HFFc6 (cell line): ENCODE results near the gene SUFU. TPM values are rescaled to one million over a fixed set of nuclear protein-coding genes. Genes with fewer than 3 reads are reported as not detected.
A peak's percentile ranks its signal among the peaks of the same experiment; 100 is the strongest.

Experiments used
- DNase-seq: peaks from one replicate; pipeline ENCODE4 v3.0.0-alpha.2; 2018
- H3K27ac Mint-ChIP-seq: 2 replicates; pipeline ENCODE4 v1.8.0; 2020; ENCODE audit warnings: mild to moderate bottlenecking, mixed read lengths
- H3K27me3 Mint-ChIP-seq: 2 replicates; pipeline ENCODE4 v1.8.0; 2021; ENCODE audit warnings: mild to moderate bottlenecking, moderate library complexity, mixed read lengths; ENCODE audit not compliant: insufficient read depth
- H3K36me3 Mint-ChIP-seq: 2 replicates; pipeline ENCODE4 v1.8.0; 2021; ENCODE audit warnings: low read depth, mixed read lengths
- H3K4me1 Mint-ChIP-seq: 2 replicates; pipeline ENCODE4 v1.8.0; 2020; ENCODE audit warnings: low read depth, mixed read lengths
- H3K4me3 Mint-ChIP-seq: 2 replicates; pipeline ENCODE4 v1.8.0; 2020; ENCODE audit warnings: mild to moderate bottlenecking, moderate library complexity, mixed read lengths
- H3K9me3 Mint-ChIP-seq: 2 replicates; pipeline ENCODE4 v1.8.0; 2020; ENCODE audit warnings: mild to moderate bottlenecking, mixed read lengths
- total RNA-seq, 6 experiments: library from RNA; stranded (reverse); fragmentation: NEBNext Ultra II Directional; extraction: Animal tissue kit (Norgen Biotek cat#: 25700); gene quantifications; 2 replicates in 1 of 6; 3 replicates in 5 of 6; pipeline ENCODE4 v1.2.3, GENCODE V29; 2021
- TF ChIP-seq, protein P1 (sequence below): fragments of 200-600 bp; sonication (generic); IDR thresholded peaks from 2 replicates; pipeline ENCODE4 v1.5.0; 2021; ENCODE audit warnings: antibody characterized with exemption, mild to moderate bottlenecking

Gene SUFU
- total RNA-seq, 6 experiments from 2014 or later = 12.8 to 16.8 (median 15.2) TPM

DNA sequence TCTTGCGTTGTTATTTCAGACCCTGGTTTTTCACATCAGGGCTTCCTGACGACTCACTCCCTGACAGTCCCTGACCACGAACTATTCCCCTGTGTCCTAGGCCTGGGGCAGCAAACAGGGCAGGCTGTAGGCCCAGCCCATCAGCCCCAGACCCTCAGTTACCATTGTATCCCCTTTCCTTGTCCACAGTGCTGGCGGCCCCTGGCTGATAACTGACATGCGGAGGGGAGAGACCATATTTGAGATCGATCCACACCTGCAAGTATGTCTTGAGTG, 90.0 kb downstream of the SUFU start:
- Mint-ChIP-seq H3K9me3 (no peaks in the 10 kb centered on the region), H3K4me1 (peaks cover 33% of the 10 kb centered on the region), H3K36me3 (peaks cover 5% of the 10 kb centered on the region), H3K27ac (peak overlapping the region; percentile 74), H3K27me3 (no peaks in the 10 kb centered on the region), H3K4me3 (no peak overlapping the region)
- TF ChIP-seq, protein P1, sequence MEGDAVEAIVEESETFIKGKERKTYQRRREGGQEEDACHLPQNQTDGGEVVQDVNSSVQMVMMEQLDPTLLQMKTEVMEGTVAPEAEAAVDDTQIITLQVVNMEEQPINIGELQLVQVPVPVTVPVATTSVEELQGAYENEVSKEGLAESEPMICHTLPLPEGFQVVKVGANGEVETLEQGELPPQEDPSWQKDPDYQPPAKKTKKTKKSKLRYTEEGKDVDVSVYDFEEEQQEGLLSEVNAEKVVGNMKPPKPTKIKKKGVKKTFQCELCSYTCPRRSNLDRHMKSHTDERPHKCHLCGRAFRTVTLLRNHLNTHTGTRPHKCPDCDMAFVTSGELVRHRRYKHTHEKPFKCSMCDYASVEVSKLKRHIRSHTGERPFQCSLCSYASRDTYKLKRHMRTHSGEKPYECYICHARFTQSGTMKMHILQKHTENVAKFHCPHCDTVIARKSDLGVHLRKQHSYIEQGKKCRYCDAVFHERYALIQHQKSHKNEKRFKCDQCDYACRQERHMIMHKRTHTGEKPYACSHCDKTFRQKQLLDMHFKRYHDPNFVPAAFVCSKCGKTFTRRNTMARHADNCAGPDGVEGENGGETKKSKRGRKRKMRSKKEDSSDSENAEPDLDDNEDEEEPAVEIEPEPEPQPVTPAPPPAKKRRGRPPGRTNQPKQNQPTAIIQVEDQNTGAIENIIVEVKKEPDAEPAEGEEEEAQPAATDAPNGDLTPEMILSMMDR = no peak
- no peak for DNase-seq

DNA sequence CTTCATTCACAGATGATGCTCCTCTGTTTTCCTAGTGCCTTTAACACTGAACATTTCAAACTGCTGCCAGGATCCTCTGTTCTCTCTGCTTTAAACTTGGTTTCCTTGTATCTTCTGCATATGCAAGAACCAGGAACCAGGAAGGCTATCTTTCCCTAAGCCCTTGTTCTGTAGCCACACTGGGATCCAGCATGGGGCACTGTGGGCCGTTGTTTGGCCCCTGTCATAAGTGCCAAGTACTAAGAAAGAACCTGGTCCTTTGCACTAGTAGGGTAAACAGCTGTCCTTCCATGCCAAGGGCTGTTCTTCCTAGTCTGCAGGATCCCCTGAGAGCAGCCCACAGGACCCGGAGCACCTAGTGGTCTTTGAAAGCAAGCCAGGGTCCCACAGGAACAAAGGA, 91.5 kb downstream of the SUFU start:
- no peak overlapping the region for H3K4me3 Mint-ChIP-seq
- no peak for DNase-seq
- H3K9me3 Mint-ChIP-seq = no peaks in the 10 kb centered on the region
- H3K27ac Mint-ChIP-seq = no peak overlapping the region
- peaks cover 6% of the 10 kb centered on the region for H3K36me3 Mint-ChIP-seq
- H3K4me1 Mint-ChIP-seq = peaks cover 46% of the 10 kb centered on the region
- H3K27me3 Mint-ChIP-seq = no peaks in the 10 kb centered on the region
- TF ChIP-seq, protein P1 = no peak

DNA sequence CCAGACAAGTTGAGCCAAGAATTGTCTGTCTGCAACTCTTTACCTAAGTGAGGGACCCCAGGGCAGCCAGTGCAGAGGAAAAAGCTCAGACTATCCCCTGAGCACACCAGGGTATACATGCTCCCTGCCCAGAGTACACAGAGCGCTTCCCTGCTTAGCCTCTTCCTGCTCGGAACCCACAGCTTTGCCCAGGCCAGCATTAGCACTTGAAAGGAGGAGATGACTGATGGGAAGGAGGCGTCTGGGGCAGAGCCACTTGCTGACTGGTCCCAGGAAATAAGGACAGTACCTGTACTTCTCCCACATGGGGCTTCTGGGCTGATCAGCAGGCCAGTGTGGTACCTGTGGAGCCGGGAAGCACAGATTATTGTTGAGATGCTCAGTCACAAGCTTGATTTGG, 92.1 kb downstream of the SUFU start:
- TF ChIP-seq, protein P1 = no peak
- Mint-ChIP-seq H3K36me3 (peaks cover 6% of the 10 kb centered on the region), H3K4me3 (no peak overlapping the region), H3K4me1 (peaks cover 48% of the 10 kb centered on the region), H3K9me3 (no peaks in the 10 kb centered on the region), H3K27ac (no peak overlapping the region), H3K27me3 (no peaks in the 10 kb centered on the region)
- DNase-seq = no peak

DNA sequence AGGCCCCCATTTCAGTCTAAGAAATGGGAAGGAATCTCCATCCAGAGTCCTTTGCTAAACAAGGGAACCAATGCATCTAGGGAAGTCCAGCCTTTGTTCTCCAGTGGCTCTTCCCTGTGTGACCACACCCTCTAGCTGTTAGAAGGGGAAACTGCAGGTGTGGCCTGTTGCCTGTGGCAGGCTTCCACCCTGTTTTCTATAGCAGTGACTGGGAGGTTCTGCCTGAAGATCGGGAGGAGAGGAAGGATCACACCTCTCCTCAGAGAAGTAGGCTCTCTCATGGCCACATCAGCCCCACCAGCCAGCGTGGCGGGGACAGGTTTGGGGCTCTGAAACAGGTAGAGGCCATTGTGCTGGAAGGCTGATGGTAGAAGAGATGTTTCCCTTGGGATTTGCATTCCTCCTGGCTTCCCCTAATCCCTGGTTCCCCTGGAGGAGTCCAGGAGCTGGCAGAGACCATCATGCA, 92.8 kb downstream of the SUFU start:
- peak; percentile 55 for DNase-seq
- Mint-ChIP-seq H3K27me3 (no peaks in the 10 kb centered on the region), H3K27ac (no peak overlapping the region), H3K9me3 (no peaks in the 10 kb centered on the region), H3K4me3 (no peak overlapping the region), H3K36me3 (peaks cover 6% of the 10 kb centered on the region), H3K4me1 (peaks cover 50% of the 10 kb centered on the region)
- TF ChIP-seq, protein P1 = peak; percentile 89

DNA sequence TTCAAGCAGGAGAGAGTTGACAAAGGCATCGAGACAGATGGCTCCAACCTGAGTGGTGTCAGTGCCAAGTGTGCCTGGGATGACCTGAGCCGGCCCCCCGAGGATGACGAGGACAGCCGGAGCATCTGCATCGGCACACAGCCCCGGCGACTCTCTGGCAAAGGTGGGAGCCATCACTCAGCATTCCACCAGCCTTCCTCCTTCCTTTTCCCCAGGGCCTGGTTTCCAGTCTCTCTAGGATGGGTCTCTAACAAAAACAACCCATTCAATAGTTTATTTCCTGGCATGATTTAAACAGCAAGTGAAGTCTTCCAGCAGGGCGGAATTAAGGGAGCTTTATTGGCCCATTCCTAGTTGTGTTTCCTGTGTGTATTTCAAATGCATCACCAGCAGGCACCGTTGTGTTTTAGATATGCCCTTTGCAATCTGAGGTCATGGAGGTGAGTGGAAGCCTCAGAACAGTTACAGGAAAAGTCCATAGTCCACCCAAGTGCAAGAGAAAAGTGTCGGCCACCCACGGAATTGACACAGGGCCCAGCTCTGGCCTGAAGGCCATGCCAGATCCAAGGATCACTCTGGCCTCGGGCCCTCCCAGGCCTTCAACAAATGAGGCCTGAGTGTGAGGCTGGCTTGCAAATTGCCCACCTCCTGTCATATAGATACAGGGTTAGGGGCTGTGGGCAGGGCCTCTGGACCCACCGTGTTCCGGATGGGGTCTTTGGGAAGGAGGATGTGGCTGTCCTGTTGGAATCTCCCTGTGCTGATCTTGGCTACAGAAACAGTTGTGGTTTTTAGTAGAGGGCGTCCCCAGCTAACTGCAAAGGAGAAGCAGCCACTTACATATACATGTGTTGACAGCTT, 93.6 kb downstream of the SUFU start:
- Mint-ChIP-seq H3K27me3 (no peaks in the 10 kb centered on the region), H3K4me3 (no peak overlapping the region), H3K4me1 (peaks cover 50% of the 10 kb centered on the region)

More for the DNA sequence above, 93.6 kb downstream of the SUFU start:
- no peak overlapping the region for H3K27ac Mint-ChIP-seq
- TF ChIP-seq, protein P1 = no peak
- no peaks in the 10 kb centered on the region for H3K9me3 Mint-ChIP-seq
- DNase-seq = no peak
- H3K36me3 Mint-ChIP-seq = peaks cover 10% of the 10 kb centered on the region
